Loucy (cell line): Measurements from ENCODE around the gene TJP2.

ENCODE experiments used
- H2AFZ ChIP-seq: fragments of 200-600 bp; sonication (generic); 2 replicates; pipeline ENCODE4 v1.6.0; 2016; ENCODE audit warnings: antibody characterized with exemption, mild to moderate bottlenecking, low read length, moderate library complexity
- H3F3A ChIP-seq: fragments of 200-600 bp; 2 replicates; pipeline ENCODE4 v1.6.0; 2016; ENCODE audit warnings: antibody characterized with exemption, low read depth, mild to moderate bottlenecking
- H3K27me3 ChIP-seq: fragments of 200-600 bp; sonication (generic); 2 replicates; pipeline ENCODE4 v1.6.1; 2014; ENCODE audit warnings: low read length, mild to moderate bottlenecking; ENCODE audit not compliant: insufficient read depth, poor library complexity, severe bottlenecking
- H3K36me3 ChIP-seq: fragments of 200-600 bp; sonication (generic); 2 replicates; pipeline ENCODE4 v1.6.1; 2016; ENCODE audit warnings: low read length; ENCODE audit not compliant: insufficient read depth
- H3K4me1 ChIP-seq: fragments of 200-600 bp; sonication (generic); 2 replicates; pipeline ENCODE4 v1.5.1; 2014; ENCODE audit warnings: low read length, mild to moderate bottlenecking; ENCODE audit not compliant: insufficient read depth, poor library complexity, severe bottlenecking
- H3K4me2 ChIP-seq: fragments of 200-600 bp; sonication (generic); 2 replicates; pipeline ENCODE4 v1.6.0; 2014; ENCODE audit warnings: antibody characterized with exemption, low read length, low read depth, mild to moderate bottlenecking; ENCODE audit not compliant: poor library complexity, severe bottlenecking
- H3K4me3 ChIP-seq: fragments of 200-600 bp; sonication (generic); 2 replicates; pipeline ENCODE4 v1.5.1; 2014; ENCODE audit warnings: low read length, mild to moderate bottlenecking, mixed read lengths; ENCODE audit not compliant: poor library complexity, severe bottlenecking
- H3K79me2 ChIP-seq: fragments of 200-600 bp; sonication (generic); 2 replicates; pipeline ENCODE4 v1.6.1; 2014; ENCODE audit warnings: low read length; ENCODE audit not compliant: insufficient read depth
- H3K9ac ChIP-seq: fragments of 200-600 bp; sonication (generic); 2 replicates; pipeline ENCODE4 v1.6.0; 2014; ENCODE audit warnings: mild to moderate bottlenecking, low read depth, low read length, moderate library complexity; ENCODE audit not compliant: poor library complexity, severe bottlenecking
- H3K9me2 ChIP-seq: fragments of 200-600 bp; sonication (generic); replicated peaks from 2 replicates; pipeline ENCODE4 v1.6.1; 2016; ENCODE audit warnings: low read depth, low read length, mixed read lengths
- H3K9me3 ChIP-seq: fragments of 200-600 bp; sonication (generic); 2 replicates; pipeline ENCODE4 v1.6.1; 2014; ENCODE audit warnings: mild to moderate bottlenecking, antibody characterized with exemption, low read length, low read depth; ENCODE audit not compliant: insufficient read depth
- H4K20me1 ChIP-seq: fragments of 200-600 bp; sonication (generic); 2 replicates; pipeline ENCODE4 v1.6.0; 2014; ENCODE audit warnings: antibody characterized with exemption, low read length, mild to moderate bottlenecking; ENCODE audit not compliant: insufficient read depth, poor library complexity, severe bottlenecking
- CTCF ChIP-seq: fragments of 200-600 bp; sonication (generic); conservative IDR thresholded peaks from 2 replicates; pipeline ENCODE4 v1.5.1; 2014; ENCODE audit warnings: mild to moderate bottlenecking, antibody characterized with exemption, low read length
- EZH2phosphoT487 ChIP-seq: fragments of 200-600 bp; IDR thresholded peaks from 2 replicates; pipeline ENCODE4 v1.6.1; 2018; ENCODE audit warnings: antibody characterized with exemption, mild to moderate bottlenecking, moderate library complexity, borderline replicate concordance

The TJP2 gene

GRCh38 chr9:69317081-69317480, 143.0 kb downstream of the TJP2 start:
- Histone ChIP-seq H3F3A (no peaks in the 10 kb centered on the region), H3K9me2 (no peaks in the 10 kb centered on the region), H3K9ac (no peak overlapping the region)

GRCh38 chr9:69317894-69318293, 143.8 kb downstream of the TJP2 start:
- H3K79me2 ChIP-seq = no peaks in the 10 kb centered on the region
- peaks cover 12% of the 10 kb centered on the region; the same call in 1 of the 2 replicates for H3K9me3 ChIP-seq
- no peak overlapping the region for H3K4me2 ChIP-seq
- H4K20me1 ChIP-seq = no peaks in the 10 kb centered on the region
- H3K4me3 ChIP-seq = no peak overlapping the region
- H3K9me2 ChIP-seq = no peaks in the 10 kb centered on the region
- H3K27me3 ChIP-seq = no peaks in the 10 kb centered on the region
- H3K36me3 ChIP-seq = no peaks in the 10 kb centered on the region
- H3F3A ChIP-seq = no peaks in the 10 kb centered on the region
- no peak overlapping the region for H3K9ac ChIP-seq
- TF ChIP-seq CTCF (no peak), EZH2phosphoT487 (no peak)
- H2AFZ ChIP-seq = no peak overlapping the region
- H3K4me1 ChIP-seq = no peaks in the 10 kb centered on the region

More at GRCh38 chr9:69317081-69317480, 143.0 kb downstream of the TJP2 start:
- no peaks in the 10 kb centered on the region for H3K27me3 ChIP-seq
- no peaks in the 10 kb centered on the region for H3K36me3 ChIP-seq
- TF ChIP-seq CTCF (no peak), EZH2phosphoT487 (no peak)
- no peaks in the 10 kb centered on the region for H4K20me1 ChIP-seq
- H3K4me3 ChIP-seq = no peak overlapping the region
- H3K4me1 ChIP-seq = no peaks in the 10 kb centered on the region
- H3K79me2 ChIP-seq = no peaks in the 10 kb centered on the region
- H3K4me2 ChIP-seq = no peak overlapping the region
- no peak overlapping the region for H2AFZ ChIP-seq
- H3K9me3 ChIP-seq = peaks cover 19% of the 10 kb centered on the region; the same call in 1 of the 2 replicates

- Histone ChIP-seq H3K79me2 (no peaks in the 10 kb centered on the region), H3K9ac (no peak overlapping the region), H3F3A (no peaks in the 10 kb centered on the region), H3K9me2 (no peaks in the 10 kb centered on the region), H3K36me3 (no peaks in the 10 kb centered on the region), H3K4me1 (no peaks in the 10 kb centered on the region), H3K9me3 (no peaks in the 10 kb centered on the region), H4K20me1 (no peaks in the 10 kb centered on the region), H3K4me3 (no peak overlapping the region), H3K4me2 (no peak overlapping the region), H2AFZ (no peak overlapping the region), H3K27me3 (no peaks in the 10 kb centered on the region)
- TF ChIP-seq CTCF (no peak), EZH2phosphoT487 (no peak)
Measured at GRCh38 chr9:69319324-69320025, 145.4 kb downstream of the TJP2 start.
